ENCODE data around the gene HIVEP3.

The HIVEP3 gene

GRCh38 chr1:41627491-41628280 lies 291.0 kb downstream of the HIVEP3 start:
- no peak for DNase-seq (ENCODE audit: low spot score)

- DNase-seq (ENCODE audit: low spot score), result peak; percentile 59
These were observed 291.9 kb downstream of the HIVEP3 start for GRCh38 chr1:41626616-41627375.

- DNase-seq (ENCODE audit: low spot score), result no peak
These were observed 292.6 kb downstream of the HIVEP3 start for GRCh38 chr1:41626146-41626545.

- no peak for DNase-seq (ENCODE audit: low spot score)
These were observed 295.0 kb downstream of the HIVEP3 start for GRCh38 chr1:41623736-41624135.

GRCh38 chr1:41622859-41623732 lies 295.6 kb downstream of the HIVEP3 start:
- DNase-seq (ENCODE audit: low spot score), result no peak

GRCh38 chr1:41622402-41622801 lies 296.3 kb downstream of the HIVEP3 start:
- no peak for DNase-seq (ENCODE audit: low spot score)

- no peak for DNase-seq (ENCODE audit: low spot score)
These were observed 296.9 kb downstream of the HIVEP3 start for GRCh38 chr1:41621791-41622190.

GRCh38 chr1:41621256-41621655 lies 297.5 kb downstream of the HIVEP3 start:
- no peak for DNase-seq (ENCODE audit: low spot score)

GRCh38 chr1:41620365-41621169 lies 298.2 kb downstream of the HIVEP3 start:
- no peak for DNase-seq (ENCODE audit: low spot score)

- no peak for DNase-seq (ENCODE audit: low spot score)
These were observed 299.0 kb downstream of the HIVEP3 start for GRCh38 chr1:41619511-41620364.

GRCh38 chr1:41618871-41619270 lies 299.9 kb downstream of the HIVEP3 start:
- no peak for DNase-seq (ENCODE audit: low spot score)

- no peak for DNase-seq (ENCODE audit: low spot score)
These were observed 300.5 kb downstream of the HIVEP3 start for GRCh38 chr1:41618066-41618825.

- DNase-seq (ENCODE audit: low spot score), result no peak
These were observed 301.4 kb downstream of the HIVEP3 start for GRCh38 chr1:41617336-41617735.

- no peak for DNase-seq (ENCODE audit: low spot score)
These were observed 302.2 kb downstream of the HIVEP3 start for GRCh38 chr1:41616563-41616962.

GRCh38 chr1:41615981-41616380 lies 302.7 kb downstream of the HIVEP3 start:
- DNase-seq (ENCODE audit: low spot score), result no peak

GRCh38 chr1:41615316-41615715 lies 303.4 kb downstream of the HIVEP3 start:
- no peak for DNase-seq (ENCODE audit: low spot score)

- no peak for DNase-seq (ENCODE audit: low spot score)
These were observed 303.9 kb downstream of the HIVEP3 start for GRCh38 chr1:41614818-41615217.

GRCh38 chr1:41613689-41614574 lies 304.8 kb downstream of the HIVEP3 start:
- DNase-seq (ENCODE audit: low spot score), result no peak

- DNase-seq (ENCODE audit: low spot score), result no peak
These were observed 305.8 kb downstream of the HIVEP3 start for GRCh38 chr1:41612953-41613352.
